GM10266 (cell line): ENCODE measurements around the gene LAMA4.

ENCODE experiments used
- DNase-seq: peaks from one replicate; pipeline ENCODE4 v3.0.0; 2012; ENCODE audit errors: extremely low spot score
- TF ChIP-seq, protein P1 (sequence below): IDR thresholded peaks from 2 replicates; pipeline ENCODE4 v1.5.1; 2012; ENCODE audit warnings: mild to moderate bottlenecking, low read depth; ENCODE audit not compliant: control insufficient read depth, insufficient read depth; ENCODE audit errors: missing control alignments

Gene LAMA4

DNA sequence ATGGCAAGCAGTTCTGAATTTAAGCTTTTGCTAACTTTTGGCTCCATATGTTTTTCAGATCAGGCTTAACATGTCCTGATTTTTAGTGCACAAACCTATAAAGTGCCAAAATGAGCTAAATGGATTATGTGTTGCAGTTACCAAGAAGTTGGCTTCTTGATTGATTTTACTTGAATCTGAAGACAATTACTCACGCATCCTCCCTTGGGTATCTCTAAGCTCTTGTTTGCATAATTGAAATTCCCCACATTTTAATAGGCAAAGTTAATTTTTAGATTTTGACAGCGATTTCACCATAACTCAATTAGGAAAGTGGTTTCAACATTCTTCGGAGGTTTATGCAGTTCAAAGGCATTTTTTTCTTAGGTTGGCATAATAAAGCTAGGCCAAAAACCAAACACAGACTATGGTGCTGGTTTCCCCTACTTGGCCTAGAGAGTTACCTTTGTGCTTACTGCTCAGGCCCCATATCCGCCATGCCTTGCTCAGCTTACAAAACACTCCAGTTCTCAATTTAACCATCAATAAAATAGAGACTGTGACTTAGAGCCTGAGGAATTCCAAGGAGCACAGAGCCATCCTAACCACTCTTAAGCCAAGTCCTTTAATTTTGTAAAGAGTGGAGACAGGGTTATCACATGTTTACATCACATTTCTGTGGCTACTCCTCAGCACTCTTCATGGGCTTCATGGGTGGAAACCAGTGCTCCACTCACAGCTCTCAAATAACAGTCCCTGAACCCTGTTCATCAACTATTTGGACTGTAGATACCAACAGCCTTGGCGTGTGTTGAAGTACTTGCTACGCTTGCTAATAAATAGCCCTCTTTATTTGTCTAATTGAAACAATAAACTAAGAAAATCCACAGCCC, 32.1 kb downstream of the LAMA4 start:
- TF ChIP-seq, protein P1, sequence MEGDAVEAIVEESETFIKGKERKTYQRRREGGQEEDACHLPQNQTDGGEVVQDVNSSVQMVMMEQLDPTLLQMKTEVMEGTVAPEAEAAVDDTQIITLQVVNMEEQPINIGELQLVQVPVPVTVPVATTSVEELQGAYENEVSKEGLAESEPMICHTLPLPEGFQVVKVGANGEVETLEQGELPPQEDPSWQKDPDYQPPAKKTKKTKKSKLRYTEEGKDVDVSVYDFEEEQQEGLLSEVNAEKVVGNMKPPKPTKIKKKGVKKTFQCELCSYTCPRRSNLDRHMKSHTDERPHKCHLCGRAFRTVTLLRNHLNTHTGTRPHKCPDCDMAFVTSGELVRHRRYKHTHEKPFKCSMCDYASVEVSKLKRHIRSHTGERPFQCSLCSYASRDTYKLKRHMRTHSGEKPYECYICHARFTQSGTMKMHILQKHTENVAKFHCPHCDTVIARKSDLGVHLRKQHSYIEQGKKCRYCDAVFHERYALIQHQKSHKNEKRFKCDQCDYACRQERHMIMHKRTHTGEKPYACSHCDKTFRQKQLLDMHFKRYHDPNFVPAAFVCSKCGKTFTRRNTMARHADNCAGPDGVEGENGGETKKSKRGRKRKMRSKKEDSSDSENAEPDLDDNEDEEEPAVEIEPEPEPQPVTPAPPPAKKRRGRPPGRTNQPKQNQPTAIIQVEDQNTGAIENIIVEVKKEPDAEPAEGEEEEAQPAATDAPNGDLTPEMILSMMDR: no peak
- DNase-seq: no peak

DNA sequence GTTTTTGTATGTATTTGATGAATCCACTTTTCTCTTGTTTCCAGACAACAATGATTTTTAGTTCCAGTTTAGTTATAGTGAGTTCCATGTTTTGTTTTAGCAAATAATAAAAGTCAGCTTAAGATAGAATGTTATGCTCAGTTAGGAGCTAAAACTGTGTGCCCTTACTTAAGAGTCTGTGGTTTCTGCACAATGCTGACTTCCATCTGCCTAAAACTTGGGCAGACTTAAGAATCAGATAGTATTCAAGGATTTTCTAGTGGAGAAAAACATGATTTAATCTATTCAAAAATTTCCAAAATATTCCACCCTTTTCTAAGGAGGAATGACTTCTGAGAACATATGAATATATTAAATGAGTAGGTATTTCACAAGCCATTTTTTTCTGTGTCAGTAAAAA, 32.8 kb downstream of the LAMA4 start:
- no peak for DNase-seq
- TF ChIP-seq, protein P1: no peak

DNA sequence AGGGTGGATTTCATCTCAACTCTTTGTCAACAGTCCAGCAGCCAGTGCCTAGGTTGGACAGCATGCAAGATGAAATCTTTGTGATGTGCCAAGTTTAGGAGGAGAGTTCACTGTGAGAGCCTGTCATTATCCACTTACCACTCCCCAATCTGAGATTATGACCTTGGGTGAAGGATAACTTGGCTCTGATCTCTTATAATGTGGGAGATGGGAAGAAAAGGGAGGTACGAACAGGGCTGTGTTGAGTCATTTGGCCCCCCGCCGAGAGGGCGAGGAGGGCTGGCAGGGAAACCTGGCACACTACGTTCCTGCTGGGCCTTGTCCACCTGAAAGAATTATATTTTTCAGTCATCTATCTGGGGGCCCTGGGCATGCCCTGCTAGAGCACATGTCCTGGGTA, 35.8 kb downstream of the LAMA4 start:
- DNase-seq: no peak
- TF ChIP-seq, protein P1: no peak

DNA sequence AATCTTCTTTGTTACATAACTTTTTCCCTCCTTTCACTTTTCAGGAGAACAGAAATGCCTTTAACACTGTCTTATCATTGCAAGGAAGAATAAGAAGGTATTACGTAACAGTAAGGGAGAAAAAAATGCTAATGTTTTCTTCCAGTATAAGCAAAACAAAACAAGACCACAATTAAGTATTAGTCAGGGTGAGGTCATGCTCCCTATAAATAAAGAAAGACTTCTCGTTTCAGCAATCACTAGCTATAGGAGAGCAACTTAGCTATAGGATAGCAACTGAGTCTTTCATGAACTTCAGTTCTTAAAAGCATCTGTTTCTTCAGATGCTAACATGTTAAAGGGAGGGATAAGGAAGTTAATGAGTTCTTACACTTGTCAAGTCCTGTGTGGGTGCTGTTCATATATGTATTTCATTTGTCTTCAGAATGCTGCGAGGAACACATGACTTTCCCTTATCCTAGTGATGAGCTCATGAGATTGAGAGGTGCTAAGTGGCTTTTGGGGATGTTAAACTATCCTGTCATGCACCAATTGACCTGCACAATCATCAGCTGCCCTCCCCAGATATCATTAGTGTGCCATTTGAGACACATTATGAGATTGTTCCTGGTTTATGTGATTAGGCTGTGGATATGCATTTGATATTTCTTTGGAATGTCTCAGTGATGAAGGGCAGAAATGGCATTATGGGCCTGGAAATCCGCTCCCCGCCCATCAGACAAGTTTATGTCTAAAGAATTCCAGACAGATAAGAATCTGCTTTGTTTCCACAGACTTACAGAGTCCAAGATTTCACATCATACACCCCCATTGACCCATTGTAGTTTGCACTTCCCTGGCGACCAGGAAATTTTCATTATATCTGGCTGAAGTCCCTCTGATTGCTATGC, 37.5 kb downstream of the LAMA4 start:
- DNase-seq: no peak
- TF ChIP-seq, protein P1: no peak

DNA sequence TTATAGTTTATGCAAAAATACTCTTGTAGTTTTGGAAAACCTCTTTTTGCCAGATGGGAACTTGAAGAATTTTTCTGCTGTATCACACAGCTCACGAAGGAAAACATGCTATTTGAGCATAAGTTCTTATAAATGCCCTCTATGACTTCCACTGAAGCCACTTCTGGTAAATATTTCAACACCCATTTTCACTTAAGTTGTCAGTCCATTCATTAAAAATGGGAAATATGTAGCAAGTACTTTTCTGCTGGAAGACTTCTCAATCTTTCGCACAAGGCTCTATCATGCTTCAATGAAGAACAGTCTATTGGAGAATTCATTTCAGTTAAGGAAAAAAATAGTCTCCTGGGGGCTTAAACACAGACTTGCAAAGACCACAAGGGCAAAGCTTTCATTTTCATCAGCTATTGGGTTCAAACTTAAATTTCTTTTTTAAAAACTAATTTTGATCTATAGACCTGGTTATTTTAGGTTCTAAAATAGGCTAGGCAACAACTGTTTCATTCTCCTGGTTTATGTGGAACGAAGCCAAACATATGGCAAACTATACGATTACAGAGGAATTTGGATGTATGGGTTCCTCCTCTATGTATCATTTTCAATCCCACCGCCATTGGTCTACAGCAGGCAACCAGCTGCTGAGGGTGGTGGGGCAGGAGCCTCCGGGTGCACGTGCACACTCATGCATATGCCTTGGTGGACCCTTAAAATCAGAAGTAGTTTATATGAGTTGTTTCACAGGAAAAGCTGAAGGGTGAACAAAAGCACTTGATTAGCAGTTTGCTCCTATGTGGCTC, 38.7 kb downstream of the LAMA4 start:
- TF ChIP-seq, protein P1: no peak
- DNase-seq: no peak

DNA sequence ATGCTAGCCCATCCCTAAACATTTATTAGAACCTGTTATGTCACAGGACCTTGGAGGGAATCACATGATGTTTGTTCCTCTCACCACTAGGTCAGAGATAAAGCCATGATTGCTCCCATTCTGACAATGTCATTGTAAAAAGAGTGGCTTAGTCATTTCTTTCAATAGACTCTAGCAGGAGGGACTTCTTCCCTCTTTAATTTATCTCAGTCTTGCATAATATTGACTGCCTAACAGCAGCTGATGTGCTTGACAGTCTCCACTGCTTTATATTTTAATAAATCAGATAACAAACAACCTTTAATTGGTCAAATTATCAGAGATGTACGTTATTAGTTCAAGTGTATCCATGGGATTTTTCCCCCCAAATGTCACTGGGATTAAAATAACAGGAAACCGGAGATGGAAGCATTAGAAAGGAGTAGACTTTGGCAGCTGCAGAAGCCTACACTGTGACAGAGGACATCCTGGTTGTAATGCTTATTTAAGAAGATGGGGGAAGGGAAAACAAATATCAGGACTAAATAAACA, 39.6 kb downstream of the LAMA4 start:
- DNase-seq: no peak
- TF ChIP-seq, protein P1: no peak
